Adrenal gland (tissue), 5 donors: ENCODE data around the gene POTEI.
"Not testable (repeated sequence)": the region's sequence is repeated elsewhere in the genome, so short reads cannot be mapped to it uniquely, and the experiment has no call there.

Experiments used
- POLR2A ChIP-seq, 2 donors: fragments of 450-650 bp; IDR thresholded peaks; one replicate each; pipeline ENCODE4 v1.6.1; 2017; ENCODE audit warnings: antibody characterized with exemption in 2 of 2, mild to moderate bottlenecking in 2 of 2, moderate library complexity in 1 of 2
- TF ChIP-seq, protein P1 (sequence below), 6 experiments: fragments of 450-650 bp in 4 of 6; fragments of 200-600 bp in 2 of 6; sonication (generic) in 1 of 6; IDR thresholded peaks; 1 replicate in 5 of 6; 2 replicates in 1 of 6; pipeline versions ENCODE4 v1.5.1 to v1.8.0; 2016 to 2021; ENCODE audit warnings: antibody characterized with exemption in 6 of 6, mild to moderate bottlenecking in 2 of 6, moderate library complexity in 1 of 6
- donor health status: DM: no; HTN: no; CAD: no.

GRCh38 chr2:130530212-130530611 lies 21.1 kb upstream of the POTEI start:
- TF ChIP-seq, protein P1, sequence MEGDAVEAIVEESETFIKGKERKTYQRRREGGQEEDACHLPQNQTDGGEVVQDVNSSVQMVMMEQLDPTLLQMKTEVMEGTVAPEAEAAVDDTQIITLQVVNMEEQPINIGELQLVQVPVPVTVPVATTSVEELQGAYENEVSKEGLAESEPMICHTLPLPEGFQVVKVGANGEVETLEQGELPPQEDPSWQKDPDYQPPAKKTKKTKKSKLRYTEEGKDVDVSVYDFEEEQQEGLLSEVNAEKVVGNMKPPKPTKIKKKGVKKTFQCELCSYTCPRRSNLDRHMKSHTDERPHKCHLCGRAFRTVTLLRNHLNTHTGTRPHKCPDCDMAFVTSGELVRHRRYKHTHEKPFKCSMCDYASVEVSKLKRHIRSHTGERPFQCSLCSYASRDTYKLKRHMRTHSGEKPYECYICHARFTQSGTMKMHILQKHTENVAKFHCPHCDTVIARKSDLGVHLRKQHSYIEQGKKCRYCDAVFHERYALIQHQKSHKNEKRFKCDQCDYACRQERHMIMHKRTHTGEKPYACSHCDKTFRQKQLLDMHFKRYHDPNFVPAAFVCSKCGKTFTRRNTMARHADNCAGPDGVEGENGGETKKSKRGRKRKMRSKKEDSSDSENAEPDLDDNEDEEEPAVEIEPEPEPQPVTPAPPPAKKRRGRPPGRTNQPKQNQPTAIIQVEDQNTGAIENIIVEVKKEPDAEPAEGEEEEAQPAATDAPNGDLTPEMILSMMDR (IDR thresholded peaks at IDR 0.05), result not testable (repeated sequence)
- not testable (repeated sequence) for TF ChIP-seq POLR2A (IDR thresholded peaks at IDR 0.05)
